ENCODE results near the gene PRKCA.

PRKCA gene

DNA sequence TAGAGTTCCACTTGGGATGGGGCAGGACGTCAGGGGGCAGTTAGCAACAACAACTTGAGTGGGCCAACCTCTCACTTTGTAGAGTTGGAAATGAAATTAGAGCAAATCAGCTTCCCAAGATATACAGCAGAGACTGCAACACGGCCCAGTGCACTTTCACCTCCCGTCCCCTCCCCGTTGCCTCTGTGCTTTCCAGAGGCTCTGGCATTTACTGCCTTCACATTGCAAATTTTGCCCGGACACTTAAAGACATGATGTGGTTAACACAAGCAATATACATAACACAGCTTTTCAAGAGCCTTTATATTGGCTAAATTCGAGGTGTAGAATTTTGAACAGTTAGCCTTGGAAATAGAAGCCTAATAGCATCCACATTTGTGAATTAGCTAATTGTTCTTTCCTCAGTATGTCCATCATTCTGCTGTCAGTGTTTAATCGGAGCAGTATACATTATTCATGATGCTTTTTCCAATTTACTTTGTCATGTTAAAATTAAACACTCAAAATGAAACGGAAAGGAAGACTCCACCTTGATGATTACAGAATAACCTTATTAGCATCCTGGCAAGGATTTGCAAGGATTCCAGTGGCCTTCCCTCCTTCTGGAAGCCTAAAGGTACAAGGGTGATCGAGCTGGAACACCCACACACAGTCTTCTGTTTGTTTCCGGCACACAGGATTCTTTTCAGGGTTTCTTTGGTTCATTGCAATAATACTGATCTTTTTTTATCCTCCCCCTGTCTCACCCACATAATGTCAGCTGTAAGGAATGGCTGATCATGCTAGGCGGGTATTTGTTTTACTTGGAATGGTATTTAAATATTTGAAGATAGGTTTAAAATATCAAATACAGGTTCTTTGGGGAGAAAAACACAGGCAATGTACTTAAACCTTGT is 341.6 kb downstream of the PRKCA start:
- no peak overlapping the region for H3K27ac ChIP-seq
- TF ChIP-seq, protein P1, sequence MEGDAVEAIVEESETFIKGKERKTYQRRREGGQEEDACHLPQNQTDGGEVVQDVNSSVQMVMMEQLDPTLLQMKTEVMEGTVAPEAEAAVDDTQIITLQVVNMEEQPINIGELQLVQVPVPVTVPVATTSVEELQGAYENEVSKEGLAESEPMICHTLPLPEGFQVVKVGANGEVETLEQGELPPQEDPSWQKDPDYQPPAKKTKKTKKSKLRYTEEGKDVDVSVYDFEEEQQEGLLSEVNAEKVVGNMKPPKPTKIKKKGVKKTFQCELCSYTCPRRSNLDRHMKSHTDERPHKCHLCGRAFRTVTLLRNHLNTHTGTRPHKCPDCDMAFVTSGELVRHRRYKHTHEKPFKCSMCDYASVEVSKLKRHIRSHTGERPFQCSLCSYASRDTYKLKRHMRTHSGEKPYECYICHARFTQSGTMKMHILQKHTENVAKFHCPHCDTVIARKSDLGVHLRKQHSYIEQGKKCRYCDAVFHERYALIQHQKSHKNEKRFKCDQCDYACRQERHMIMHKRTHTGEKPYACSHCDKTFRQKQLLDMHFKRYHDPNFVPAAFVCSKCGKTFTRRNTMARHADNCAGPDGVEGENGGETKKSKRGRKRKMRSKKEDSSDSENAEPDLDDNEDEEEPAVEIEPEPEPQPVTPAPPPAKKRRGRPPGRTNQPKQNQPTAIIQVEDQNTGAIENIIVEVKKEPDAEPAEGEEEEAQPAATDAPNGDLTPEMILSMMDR (conservative IDR thresholded peaks at IDR 0.05; ENCODE audit: low read depth), result no peak
- DNase-seq (ENCODE audit: low spot score), result no peak
- ChIA-PET POLR2A (ENCODE audit: low non-redundant PET) (no interaction called here), CTCF (no interaction called here)

DNA sequence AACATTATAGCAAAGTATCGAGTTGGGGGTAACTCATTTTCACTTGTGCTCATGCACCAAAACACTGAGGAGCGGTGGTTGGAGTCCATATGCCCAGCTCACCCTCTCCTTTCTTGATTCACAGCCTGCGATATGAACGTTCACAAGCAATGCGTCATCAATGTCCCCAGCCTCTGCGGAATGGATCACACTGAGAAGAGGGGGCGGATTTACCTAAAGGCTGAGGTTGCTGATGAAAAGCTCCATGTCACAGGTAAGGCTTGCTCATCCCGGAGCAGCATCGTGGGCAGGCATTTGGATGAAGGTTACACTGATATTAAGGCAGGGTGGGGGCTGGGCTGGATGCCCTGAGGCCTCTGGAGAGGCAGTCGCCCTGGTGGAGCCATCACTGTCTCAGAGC is 342.8 kb downstream of the PRKCA start:
- no peak overlapping the region for H3K27ac ChIP-seq
- ChIA-PET POLR2A (ENCODE audit: low non-redundant PET) (no interaction called here), CTCF (interaction anchor here (0.6 kb wide), 1 partner anchor 511 kb away, joined by 3 read pairs; no protein-coding TSS in a partner anchor)
- no peak for DNase-seq (ENCODE audit: low spot score)
- TF ChIP-seq, protein P1 (conservative IDR thresholded peaks at IDR 0.05; ENCODE audit: low read depth), result no peak

GRCh38 chr17:66647391-66647983 is 345.1 kb downstream of the PRKCA start:
- TF ChIP-seq, protein P1 (conservative IDR thresholded peaks at IDR 0.05; ENCODE audit: low read depth), result no peak
- DNase-seq (ENCODE audit: low spot score), result no peak
- H3K27ac ChIP-seq, result no peak overlapping the region
- ChIA-PET CTCF (no interaction called here), POLR2A (ENCODE audit: low non-redundant PET) (no interaction called here)

DNA sequence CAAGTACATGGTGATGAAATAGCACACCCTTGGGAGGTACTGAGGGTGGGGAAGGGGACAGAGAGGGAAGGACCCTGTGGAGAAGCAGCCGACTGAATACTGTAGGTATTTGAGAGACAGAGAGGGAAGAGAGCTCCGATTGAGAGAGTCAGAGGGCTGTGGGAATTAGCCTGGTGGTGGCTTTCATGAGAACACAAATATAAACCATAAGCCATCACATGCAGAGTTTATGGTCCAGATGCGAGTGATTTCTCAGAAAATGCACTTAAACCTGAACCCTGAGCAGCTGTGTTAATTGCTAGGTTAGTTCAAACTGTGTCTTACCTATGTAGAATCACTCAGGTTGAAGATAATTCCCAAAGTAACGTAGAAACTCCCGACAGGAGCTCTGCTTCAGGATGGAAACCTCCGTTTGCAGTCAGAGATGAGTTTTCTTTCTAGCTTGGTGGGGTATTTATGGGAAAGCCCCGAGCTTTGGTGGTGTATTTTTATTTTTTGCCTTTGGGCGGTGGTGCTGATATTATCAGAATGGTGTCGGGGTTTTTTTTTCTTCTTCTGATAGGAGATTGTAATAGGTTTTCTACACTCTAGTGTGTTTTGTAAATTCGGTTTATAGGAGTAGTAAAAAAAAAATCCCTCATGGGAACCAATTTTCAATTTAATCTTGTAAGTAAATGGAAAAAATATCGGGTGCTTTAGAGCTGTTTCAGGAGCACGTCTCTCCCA is 347.6 kb downstream of the PRKCA start:
- no peak for DNase-seq (ENCODE audit: low spot score)
- H3K27ac ChIP-seq, result no peak overlapping the region
- CTCF ChIA-PET, result interaction anchor here (0.5 to 0.7 kb wide), 2 partner anchors 8 to 419 kb away, joined by 3 read pairs; no protein-coding TSS in a partner anchor
- POLR2A ChIA-PET (ENCODE audit: low non-redundant PET), result no interaction called here
- TF ChIP-seq, protein P1 (conservative IDR thresholded peaks at IDR 0.05; ENCODE audit: low read depth), result no peak

GRCh38 chr17:66650544-66650877 is 348.1 kb downstream of the PRKCA start:
- CTCF ChIA-PET, result interaction anchor here (0.5 to 1.1 kb wide), 3 partner anchors 9 to 418 kb away, joined by 3 read pairs; no protein-coding TSS in a partner anchor
- H3K27ac ChIP-seq, result no peak overlapping the region
- TF ChIP-seq, protein P1 (conservative IDR thresholded peaks at IDR 0.05; ENCODE audit: low read depth), result no peak
- no peak for DNase-seq (ENCODE audit: low spot score)
- POLR2A ChIA-PET (ENCODE audit: low non-redundant PET), result no interaction called here

DNA sequence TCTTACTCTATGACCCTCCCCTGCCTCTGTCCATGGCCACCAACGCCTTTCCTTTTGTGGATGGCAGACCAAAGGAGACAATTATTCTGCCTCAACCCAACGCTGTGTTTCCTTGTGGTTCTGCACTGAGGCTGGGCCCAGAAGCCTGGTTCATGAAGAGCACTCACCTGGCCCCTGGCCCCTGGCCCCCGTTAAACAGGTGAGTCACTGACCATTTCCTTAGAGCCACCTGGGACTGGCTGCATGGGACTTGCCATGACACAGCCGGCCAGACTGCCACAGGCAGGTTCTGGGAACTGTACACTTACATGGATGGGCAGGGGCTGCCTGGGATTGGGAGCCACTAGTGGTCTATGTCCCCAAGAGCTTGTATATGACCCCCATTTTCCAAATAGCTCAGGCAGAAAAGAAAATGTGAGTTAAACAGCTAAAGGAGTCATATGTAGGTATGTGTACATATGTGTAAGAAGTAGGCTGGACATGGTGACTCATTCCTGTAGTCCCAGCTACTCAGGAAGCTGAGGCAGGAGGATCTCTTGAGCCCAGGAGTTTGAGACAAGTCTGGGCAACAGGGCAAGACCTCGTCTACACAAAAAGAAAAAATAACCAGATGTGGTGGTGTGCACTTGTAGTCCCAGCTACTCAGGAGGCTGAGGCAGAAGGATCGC is 350.6 kb downstream of the PRKCA start:
- H3K27ac ChIP-seq, result peak overlapping the region; percentile 61
- peak; percentile 66 for DNase-seq (ENCODE audit: low spot score)
- CTCF ChIA-PET, result no interaction called here
- POLR2A ChIA-PET (ENCODE audit: low non-redundant PET), result no interaction called here
- TF ChIP-seq, protein P1 (conservative IDR thresholded peaks at IDR 0.05; ENCODE audit: low read depth), result no peak
